CD4-positive, alpha-beta memory T cell (primary cell): ENCODE data around the gene SCN8A. TPM values are rescaled to one million over a fixed set of nuclear protein-coding genes. Genes with fewer than 3 reads are reported as not detected.
"Not testable (repeated sequence)": the region's sequence is repeated elsewhere in the genome, so short reads cannot be mapped to it uniquely, and the experiment has no call there.

Experiments used
- CTCF ChIA-PET: fragments of 350-600 bp; sonication (Branson Sonifier 250); formaldehyde crosslinking; loops from one replicate; lab custom pipeline; 2021; ENCODE audit warnings: inconsistent platforms; ENCODE audit not compliant: partially characterized antibody; lab: Charles Lee
- POLR2A ChIA-PET: fragments of 350-600 bp; sonication (Branson Sonifier 250); formaldehyde crosslinking; loops from one replicate; lab custom pipeline; 2021; ENCODE audit not compliant: partially characterized antibody; lab: Charles Lee
- DNase-seq, 5 donors: peaks; one replicate each; pipeline versions ENCODE4 v3.0.0 to v3.0.0-alpha.2; 2020 to 2022; ENCODE audit warnings: mixed read lengths in 1 of 5
- H3K27ac ChIP-seq: one replicate; pipeline ENCODE4 v1.7.0; 2013; ENCODE audit warnings: low read depth, low read length
- H3K27me3 ChIP-seq: 2 replicates; pipeline ENCODE4 v1.7.0; 2013; ENCODE audit warnings: mild to moderate bottlenecking, low read length, moderate library complexity; ENCODE audit not compliant: insufficient read depth
- H3K36me3 ChIP-seq: 2 replicates; pipeline ENCODE4 v1.7.0; 2013; ENCODE audit warnings: mild to moderate bottlenecking, low read length, moderate library complexity; ENCODE audit not compliant: insufficient read depth
- H3K4me1 ChIP-seq: 2 replicates; pipeline ENCODE4 v1.7.0; 2013; ENCODE audit warnings: mild to moderate bottlenecking, low read length, moderate library complexity; ENCODE audit not compliant: insufficient read depth
- H3K4me3 ChIP-seq, 2 donors: one replicate each; pipeline ENCODE4 v1.7.0; 2013; ENCODE audit warnings: low read length in 2 of 2, mild to moderate bottlenecking in 1 of 2
- H3K9me3 ChIP-seq, 2 donors: one replicate each; pipeline ENCODE4 v1.7.0; 2013; ENCODE audit warnings: low read length in 2 of 2, control low read depth in 1 of 2; ENCODE audit not compliant: control insufficient read depth in 1 of 2
- H3K27ac Mint-ChIP-seq, 7 donors: one replicate each; pipeline ENCODE4 v1.8.0; 2020 to 2021; ENCODE audit warnings: mixed read lengths in 7 of 7, mild to moderate bottlenecking in 6 of 7, inconsistent platforms in 3 of 7, moderate library complexity in 3 of 7
- H3K27me3 Mint-ChIP-seq, 2 donors: one replicate each; pipeline ENCODE4 v1.8.0; 2020 to 2021; ENCODE audit warnings: mixed read lengths in 2 of 2
- H3K36me3 Mint-ChIP-seq, 2 donors: one replicate each; pipeline ENCODE4 v1.8.0; 2020 to 2021; ENCODE audit warnings: mixed read lengths in 2 of 2, inconsistent platforms in 1 of 2, mild to moderate bottlenecking in 1 of 2
- H3K4me1 Mint-ChIP-seq, 4 donors: one replicate each; pipeline ENCODE4 v1.8.0; 2020 to 2021; ENCODE audit warnings: mixed read lengths in 4 of 4, mild to moderate bottlenecking in 1 of 4
- H3K4me3 Mint-ChIP-seq, 8 donors: one replicate each; pipeline ENCODE4 v1.8.0; 2020 to 2021; ENCODE audit warnings: mixed read lengths in 8 of 8, mild to moderate bottlenecking in 7 of 8, moderate library complexity in 6 of 8, inconsistent platforms in 3 of 8
- H3K9me3 Mint-ChIP-seq, 8 donors: one replicate each; pipeline ENCODE4 v1.8.0; 2020 to 2021; ENCODE audit warnings: mixed read lengths in 8 of 8, mild to moderate bottlenecking in 5 of 8, inconsistent platforms in 3 of 8, moderate library complexity in 1 of 8
- intact Hi-C: fragments of 100-400 bp; cut with micrococcal nuclease; formaldehyde crosslinking; loops from one replicate; pipeline ENCODE4 v1.15.1; 2023
- polyA plus RNA-seq, 2 donors: library from polyadenylated mRNA; unstranded; fragments of 300-500 nt; fragmentation: Illumina TruSeq; gene quantifications; one replicate each; pipeline ENCODE4 v1.2.3, GENCODE V29; 2021
- total RNA-seq, 2 experiments: library from RNA; stranded (reverse); gene quantifications; one replicate each; pipeline ENCODE4 v1.2.3, GENCODE V29; 2021

SCN8A gene
- under 1 TPM; 0.23 to 0.25 TPM for total RNA-seq
- under 1 TPM; 0.04 to 1.00 TPM for polyA plus RNA-seq

DNA sequence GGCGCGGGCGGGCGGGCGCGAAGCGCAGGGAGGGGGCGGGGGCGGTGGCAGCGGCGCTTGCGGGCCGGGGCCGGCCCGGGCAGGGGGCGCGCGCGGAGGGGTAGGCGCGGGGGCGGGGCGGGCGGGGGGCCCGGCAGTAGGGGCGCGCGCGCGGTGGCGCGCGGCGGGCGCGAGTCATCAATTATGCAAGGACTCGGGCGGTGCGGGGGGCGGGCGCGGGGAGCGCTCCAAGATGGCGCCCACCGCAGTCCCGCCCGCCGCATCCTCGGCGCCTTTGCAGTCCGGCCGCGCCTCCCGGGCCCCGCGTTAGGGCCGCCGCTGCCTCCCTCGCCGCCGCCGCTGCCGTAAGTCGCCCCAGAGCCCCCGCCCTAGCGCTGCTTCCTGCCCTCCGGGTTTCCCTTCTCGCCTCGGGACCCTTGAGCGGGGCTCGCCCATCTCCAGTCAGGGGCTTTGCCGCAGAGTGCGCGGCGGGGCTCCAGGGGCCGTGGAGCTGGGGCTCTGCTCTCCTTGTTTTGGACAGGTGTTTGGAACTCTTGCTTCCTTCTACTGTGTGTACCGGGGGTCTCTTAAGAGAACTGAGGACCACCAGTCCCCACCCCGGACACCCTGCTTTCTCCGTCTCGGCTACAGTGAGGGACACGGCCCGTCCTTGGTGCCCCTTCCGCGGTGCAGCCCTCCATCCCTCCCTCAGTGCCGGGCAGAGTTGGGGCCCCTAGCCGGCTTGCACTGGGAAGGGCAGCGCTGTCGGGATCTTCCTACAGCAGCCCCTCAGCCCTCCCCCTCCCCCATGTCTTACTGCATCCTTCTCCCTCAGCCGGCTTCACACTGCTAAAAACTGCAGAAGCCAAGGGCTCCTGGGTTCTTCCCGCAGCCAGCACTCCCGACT, at the start of gene SCN8A:
Gene SCN8A (plus strand): TSS at position 218 of the 886 bp plus-strand sequence. CDS start 71,585 bp downstream, outside the sequence.
- intact Hi-C loops = no loop called here

DNA sequence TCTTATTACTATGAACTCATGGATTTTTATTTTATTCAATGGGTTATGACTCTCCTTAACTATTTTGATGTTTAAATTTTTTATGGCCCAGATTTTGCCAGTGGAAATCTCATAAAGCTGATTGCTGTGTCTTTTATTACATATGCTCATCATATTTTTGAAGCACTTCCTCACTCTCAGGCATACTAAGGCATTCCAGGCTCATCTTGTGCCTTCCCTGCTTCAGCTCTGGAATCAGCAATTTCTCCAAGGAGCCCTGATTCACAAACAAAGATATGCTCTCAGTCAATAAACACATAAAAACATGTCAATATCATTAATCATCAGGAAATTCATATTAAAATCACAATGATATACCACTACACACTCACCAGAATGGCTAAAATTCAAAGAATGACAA, 44.9 kb upstream of the SCN8A start:
- H3K9me3 Mint-ChIP-seq = peaks cover 0 to 7% (median 4%) of the 10 kb centered on the region in 8 donors
- ChIA-PET CTCF (no interaction called here), POLR2A (no interaction called here)
- Histone ChIP-seq H3K27me3 (peaks cover 4% of the 10 kb centered on the region), H3K36me3 (no peaks in the 10 kb centered on the region), H3K9me3 (no peaks in the 10 kb centered on the region), H3K27ac (no peak overlapping the region), H3K4me1 (no peaks in the 10 kb centered on the region), H3K4me3 (no peak overlapping the region)
- H3K36me3 Mint-ChIP-seq = no peaks in the 10 kb centered on the region
- no peak overlapping the region for H3K27ac Mint-ChIP-seq
- no peak overlapping the region for H3K4me3 Mint-ChIP-seq
- intact Hi-C loops = no loop called here
- H3K4me1 Mint-ChIP-seq = no peaks in the 10 kb centered on the region
- DNase-seq = no peak
- peaks cover 18 to 29% of the 10 kb centered on the region in 2 donors for H3K27me3 Mint-ChIP-seq

More for the DNA sequence above, at the start of gene SCN8A:
- Mint-ChIP-seq H3K27ac (peak within 1 kb of the TSS; percentile 4 to 81 (median 54)), H3K4me3 (peak within 1 kb of the TSS; percentile 81 to 94 (median 87)), H3K4me1 (peaks cover 5 to 27% (median 14%) of the 10 kb centered on the region in 4 donors), H3K36me3 (peaks cover 0 to 4% of the 10 kb centered on the region in 2 donors), H3K9me3 (no peaks in the 10 kb centered on the region), H3K27me3 (peaks cover 32 to 38% of the 10 kb centered on the region in 2 donors)
- peak in 4 of 5 donors; percentile 12 to 45 (median 34) for DNase-seq
- H3K4me3 ChIP-seq = peak within 1 kb of the TSS in 1 of 2 donors; percentile 44
- POLR2A ChIA-PET = interaction anchor here (0.6 kb wide), 1 partner anchor 196 kb away, joined by 4 read pairs; no protein-coding TSS in a partner anchor
- CTCF ChIA-PET = no interaction called here
- no peaks in the 10 kb centered on the region for H3K36me3 ChIP-seq
- peaks cover 13% of the 10 kb centered on the region for H3K27me3 ChIP-seq
- no peak within 1 kb of the TSS for H3K27ac ChIP-seq
- H3K9me3 ChIP-seq = no peaks in the 10 kb centered on the region
- H3K4me1 ChIP-seq = peaks cover 14% of the 10 kb centered on the region

DNA sequence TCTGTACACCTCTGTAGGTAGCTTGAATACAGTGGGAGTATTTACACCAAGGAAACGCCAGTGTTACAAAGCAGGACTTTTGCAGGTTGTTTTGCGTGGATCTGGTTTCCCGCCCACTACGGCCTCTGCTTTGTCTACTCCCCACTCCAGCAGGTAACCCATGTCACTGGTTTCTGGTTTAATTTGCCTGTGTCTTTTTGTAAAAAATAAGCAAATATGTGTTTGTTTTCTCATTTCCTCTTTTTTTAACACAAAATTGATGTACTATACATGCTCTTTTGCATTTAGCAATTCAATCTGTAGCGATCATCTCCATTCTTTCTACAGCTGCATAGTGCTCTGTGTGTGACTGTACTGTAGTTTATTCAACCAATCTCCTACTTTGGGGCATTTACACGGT, 43.4 kb upstream of the SCN8A start:
- H3K9me3 Mint-ChIP-seq = peaks cover 0 to 7% (median 4%) of the 10 kb centered on the region in 8 donors
- H3K36me3 Mint-ChIP-seq = no peaks in the 10 kb centered on the region
- no peak for DNase-seq
- Histone ChIP-seq H3K4me3 (no peak overlapping the region), H3K9me3 (no peaks in the 10 kb centered on the region), H3K4me1 (no peaks in the 10 kb centered on the region), H3K27ac (no peak overlapping the region), H3K27me3 (peaks cover 4% of the 10 kb centered on the region), H3K36me3 (no peaks in the 10 kb centered on the region)
- H3K27ac Mint-ChIP-seq = no peak overlapping the region
- H3K4me3 Mint-ChIP-seq = no peak overlapping the region
- H3K4me1 Mint-ChIP-seq = no peaks in the 10 kb centered on the region
- POLR2A ChIA-PET = no interaction called here
- peaks cover 20 to 32% of the 10 kb centered on the region in 2 donors for H3K27me3 Mint-ChIP-seq
- CTCF ChIA-PET = no interaction called here
- intact Hi-C loops = no loop called here

DNA sequence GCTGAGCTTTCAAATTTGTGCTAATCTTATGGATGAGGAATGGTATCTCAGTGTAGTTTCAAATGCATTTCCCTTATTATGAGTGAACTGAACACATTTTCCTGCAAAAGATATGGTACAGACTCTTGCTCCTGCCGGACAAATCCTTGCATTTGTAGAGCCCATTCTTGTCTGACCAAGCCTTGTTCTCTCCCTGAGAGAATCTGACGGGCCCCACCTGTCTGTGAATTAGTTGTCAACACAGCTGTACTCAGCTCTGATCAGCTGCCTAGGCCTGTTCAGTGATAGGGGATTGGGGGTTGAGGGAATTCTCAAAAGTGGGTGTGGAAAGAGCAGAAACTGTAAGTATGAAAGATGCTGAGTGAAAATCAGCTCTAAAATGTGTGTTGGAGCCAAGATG, 42.8 kb upstream of the SCN8A start:
- Histone ChIP-seq H3K9me3 (no peaks in the 10 kb centered on the region), H3K4me1 (no peaks in the 10 kb centered on the region), H3K27me3 (peaks cover 4% of the 10 kb centered on the region), H3K36me3 (no peaks in the 10 kb centered on the region), H3K4me3 (no peak overlapping the region), H3K27ac (no peak overlapping the region)
- CTCF ChIA-PET = no interaction called here
- peaks cover 20 to 36% of the 10 kb centered on the region in 2 donors for H3K27me3 Mint-ChIP-seq
- intact Hi-C loops = no loop called here
- DNase-seq = no peak
- H3K9me3 Mint-ChIP-seq = peaks cover 0 to 9% (median 4%) of the 10 kb centered on the region in 8 donors
- H3K36me3 Mint-ChIP-seq = no peaks in the 10 kb centered on the region
- POLR2A ChIA-PET = no interaction called here
- no peaks in the 10 kb centered on the region for H3K4me1 Mint-ChIP-seq
- H3K27ac Mint-ChIP-seq = no peak overlapping the region
- no peak overlapping the region for H3K4me3 Mint-ChIP-seq

- H3K4me1 ChIP-seq = no peaks in the 10 kb centered on the region
- no peak for DNase-seq
- ChIA-PET CTCF (interaction anchor here (1.6 kb wide), 1 partner anchor 17 kb away, joined by 5 read pairs; no protein-coding TSS in a partner anchor), POLR2A (no interaction called here)
- Mint-ChIP-seq H3K36me3 (no peaks in the 10 kb centered on the region), H3K4me1 (no peaks in the 10 kb centered on the region), H3K27ac (no peak overlapping the region), H3K27me3 (peaks cover 20 to 37% of the 10 kb centered on the region in 2 donors), H3K4me3 (no peak overlapping the region), H3K9me3 (peaks cover 0 to 7% (median 0%) of the 10 kb centered on the region in 8 donors)
- no peaks in the 10 kb centered on the region for H3K9me3 ChIP-seq
- no peak overlapping the region for H3K4me3 ChIP-seq
- intact Hi-C loops = no loop called here
- no peak overlapping the region for H3K27ac ChIP-seq
- H3K36me3 ChIP-seq = no peaks in the 10 kb centered on the region
- peaks cover 4% of the 10 kb centered on the region for H3K27me3 ChIP-seq
Observed at GRCh38 chr12:51549637-51550036, 41.4 kb upstream of the SCN8A start.

GRCh38 chr12:51568271-51569032, 22.6 kb upstream of the SCN8A start:
- POLR2A ChIA-PET, CTCF ChIA-PET, H3K4me3 ChIP-seq, H3K36me3 Mint-ChIP-seq, H3K27me3 ChIP-seq, H3K36me3 ChIP-seq, H3K27ac ChIP-seq, H3K4me1 ChIP-seq, intact Hi-C loops, H3K9me3 Mint-ChIP-seq, H3K4me1 Mint-ChIP-seq, H3K9me3 ChIP-seq: not testable (repeated sequence)
- peak in 1 of 5 donors; percentile 0 for DNase-seq
- Mint-ChIP-seq H3K27me3 (peaks cover 7 to 10% of the 10 kb centered on the region in 2 donors), H3K27ac (peak overlapping the region in 2 of 7 donors; percentile 52 to 59), H3K4me3 (peak overlapping the region in 2 of 8 donors; percentile 28 to 44)

- ChIA-PET POLR2A (no interaction called here), CTCF (no interaction called here)
- Mint-ChIP-seq H3K27me3 (peaks cover 29 to 37% of the 10 kb centered on the region in 2 donors), H3K9me3 (peaks cover 0 to 7% (median 5%) of the 10 kb centered on the region in 8 donors), H3K27ac (no peak overlapping the region), H3K4me3 (peak overlapping the region in 1 of 8 donors; percentile 59), H3K4me1 (no peaks in the 10 kb centered on the region), H3K36me3 (peaks cover 0 to 2% of the 10 kb centered on the region in 2 donors)
- intact Hi-C loops = no loop called here
- Histone ChIP-seq H3K9me3 (no peaks in the 10 kb centered on the region), H3K27ac (no peak overlapping the region), H3K27me3 (no peaks in the 10 kb centered on the region), H3K4me1 (no peaks in the 10 kb centered on the region), H3K4me3 (no peak overlapping the region), H3K36me3 (no peaks in the 10 kb centered on the region)
- DNase-seq = no peak
Observed at GRCh38 chr12:51579321-51579850, 11.6 kb upstream of the SCN8A start.
